ENCODE results near the gene SLC12A8. TPM values are rescaled to one million over a fixed set of nuclear protein-coding genes. Genes with fewer than 3 reads are reported as not detected.

Gene SLC12A8
- total and polyA plus RNA-seq, 3 donors from 2014 or later = 10.3 to 21.0 (median 12.3) TPM

DNA sequence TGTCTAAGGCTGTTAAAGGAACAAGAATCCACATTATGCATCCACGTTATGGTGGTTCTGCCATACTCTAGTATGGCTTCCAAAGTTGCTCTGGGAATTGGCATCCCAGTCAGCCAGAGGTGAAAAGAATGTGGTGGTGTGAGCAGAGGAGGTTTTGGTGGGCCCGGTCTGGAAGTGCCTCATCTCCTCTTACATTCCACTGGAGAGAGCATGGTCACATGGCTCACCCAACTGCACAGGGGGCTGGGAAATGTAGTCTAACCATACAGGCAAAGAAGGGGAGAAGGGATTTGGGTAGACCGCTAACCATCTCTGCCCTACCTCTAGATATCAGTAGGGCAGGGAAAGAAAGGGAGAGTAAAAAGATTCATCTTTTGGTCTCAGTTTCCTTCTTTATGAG, 153.6 kb downstream of the SLC12A8 start:
- Histone ChIP-seq H3K27me3 (no peaks in the 10 kb centered on the region), H3K4me1 (peaks cover 39% of the 10 kb centered on the region), H3K36me3 (ENCODE audit: low read depth, missing control alignments) (no peaks in the 10 kb centered on the region), H3K27ac (no peak overlapping the region), H3K4me3 (no peak overlapping the region), H3K9me3 (no peaks in the 10 kb centered on the region)
- TF ChIP-seq, protein P1, sequence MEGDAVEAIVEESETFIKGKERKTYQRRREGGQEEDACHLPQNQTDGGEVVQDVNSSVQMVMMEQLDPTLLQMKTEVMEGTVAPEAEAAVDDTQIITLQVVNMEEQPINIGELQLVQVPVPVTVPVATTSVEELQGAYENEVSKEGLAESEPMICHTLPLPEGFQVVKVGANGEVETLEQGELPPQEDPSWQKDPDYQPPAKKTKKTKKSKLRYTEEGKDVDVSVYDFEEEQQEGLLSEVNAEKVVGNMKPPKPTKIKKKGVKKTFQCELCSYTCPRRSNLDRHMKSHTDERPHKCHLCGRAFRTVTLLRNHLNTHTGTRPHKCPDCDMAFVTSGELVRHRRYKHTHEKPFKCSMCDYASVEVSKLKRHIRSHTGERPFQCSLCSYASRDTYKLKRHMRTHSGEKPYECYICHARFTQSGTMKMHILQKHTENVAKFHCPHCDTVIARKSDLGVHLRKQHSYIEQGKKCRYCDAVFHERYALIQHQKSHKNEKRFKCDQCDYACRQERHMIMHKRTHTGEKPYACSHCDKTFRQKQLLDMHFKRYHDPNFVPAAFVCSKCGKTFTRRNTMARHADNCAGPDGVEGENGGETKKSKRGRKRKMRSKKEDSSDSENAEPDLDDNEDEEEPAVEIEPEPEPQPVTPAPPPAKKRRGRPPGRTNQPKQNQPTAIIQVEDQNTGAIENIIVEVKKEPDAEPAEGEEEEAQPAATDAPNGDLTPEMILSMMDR (IDR thresholded peaks at IDR 0.05) = no peak
- no peak for TF ChIP-seq POLR2A (IDR thresholded peaks at IDR 0.05)
- DNase-seq = no peak
- 81 to 94% methylated on average over 3 of the region's 3 CpGs for WGBS, 2 donors
- intact Hi-C loops (cut with DNase I; ENCODE audit: low total_unique reads) = no loop called here

DNA sequence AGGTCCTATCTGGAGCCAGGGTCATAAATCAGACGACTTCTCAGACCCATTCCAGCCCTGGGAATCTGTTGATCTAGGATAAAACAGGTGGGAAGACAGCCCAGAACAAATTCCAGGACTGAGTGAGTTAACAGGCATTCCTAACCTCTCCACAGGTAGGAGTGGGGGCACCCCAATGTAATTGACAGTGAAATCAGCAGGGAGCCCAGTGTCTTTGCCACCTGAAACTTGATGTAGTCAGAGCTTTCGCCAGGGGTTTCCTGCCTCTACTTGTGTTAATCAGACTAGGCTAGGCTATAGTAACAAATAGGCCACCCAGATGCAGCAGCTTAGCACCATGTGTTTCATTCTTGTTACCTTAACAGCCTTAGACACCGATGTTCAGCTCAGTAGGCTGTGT, 154.0 kb downstream of the SLC12A8 start:
- 94% methylated on average over 3 of the region's 3 CpGs for WGBS, 2 donors
- no peak for DNase-seq
- TF ChIP-seq, protein P1 (IDR thresholded peaks at IDR 0.05) = no peak
- no peaks in the 10 kb centered on the region for H3K9me3 ChIP-seq
- no peaks in the 10 kb centered on the region for H3K36me3 ChIP-seq (ENCODE audit: low read depth, missing control alignments)
- intact Hi-C loops (cut with DNase I; ENCODE audit: low total_unique reads) = no loop called here
- H3K4me3 ChIP-seq = no peak overlapping the region
- peaks cover 40% of the 10 kb centered on the region for H3K4me1 ChIP-seq
- H3K27me3 ChIP-seq = no peaks in the 10 kb centered on the region
- H3K27ac ChIP-seq = no peak overlapping the region

GRCh38 chr3:125057186-125057850, 155.2 kb downstream of the SLC12A8 start:
- TF ChIP-seq POLR2A (IDR thresholded peaks at IDR 0.05) = no peak
- TF ChIP-seq, protein P1 (IDR thresholded peaks at IDR 0.05) = no peak
- Histone ChIP-seq H3K36me3 (ENCODE audit: low read depth, missing control alignments) (no peaks in the 10 kb centered on the region), H3K4me3 (no peak overlapping the region), H3K4me1 (peaks cover 40% of the 10 kb centered on the region), H3K27me3 (no peaks in the 10 kb centered on the region), H3K9me3 (no peaks in the 10 kb centered on the region), H3K27ac (peak overlapping the region in 1 of 2 donors; percentile 19)
- WGBS, 2 donors = 41 to 78% methylated on average over 3 of the region's 3 CpGs
- no peak for DNase-seq
- intact Hi-C loops (cut with DNase I; ENCODE audit: low total_unique reads) = no loop called here

DNA sequence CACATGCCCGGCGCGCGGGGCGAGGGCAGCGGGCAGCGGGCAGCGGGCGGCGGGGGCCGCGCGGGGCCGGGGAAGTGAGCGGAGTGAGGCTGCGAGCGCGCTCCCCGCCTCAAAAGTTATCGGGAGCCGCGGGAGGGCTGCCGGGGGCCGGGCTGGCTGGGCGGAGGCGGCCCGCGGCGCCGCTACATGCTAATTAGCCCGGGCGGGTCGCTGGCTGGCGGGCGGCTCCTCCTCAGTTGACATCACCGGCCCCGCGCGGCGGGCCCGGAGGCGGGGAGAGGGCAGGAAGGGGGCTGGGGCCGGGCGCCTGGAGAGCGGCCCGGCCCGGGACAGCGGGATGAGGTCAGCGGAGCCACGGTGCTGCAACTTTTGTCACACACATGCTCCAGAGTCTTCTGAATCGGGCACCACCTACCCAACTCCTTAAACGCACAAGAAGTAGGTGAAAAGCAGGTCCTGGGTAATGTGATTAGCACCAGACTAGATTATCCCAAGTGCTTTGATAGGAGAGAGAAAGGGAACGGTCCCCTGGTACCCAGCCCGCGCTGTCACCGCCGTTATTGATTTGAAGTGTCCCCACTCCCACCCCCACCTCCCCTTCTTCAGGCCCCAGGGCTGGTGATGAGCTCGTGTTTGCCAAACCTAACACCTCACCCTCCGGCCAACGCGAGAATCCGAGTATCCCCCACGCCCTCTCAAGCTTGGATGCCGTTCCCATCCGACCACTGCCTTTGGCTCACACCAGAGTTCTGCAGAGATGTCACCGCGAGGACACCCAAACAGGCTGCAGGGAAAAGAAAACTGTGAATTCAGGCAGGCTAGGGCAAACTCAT, 156.4 kb downstream of the SLC12A8 start, which contains the start of gene HEG1:
Gene HEG1, minus strand, starts transcription at position 85 of the 833 bp plus-strand sequence. CDS start 107 bp downstream, outside the sequence.
- 1% methylated on average over 43 to 45 of the region's 67 CpGs for WGBS, 2 donors
- H3K4me1 ChIP-seq = peaks cover 39% of the 10 kb centered on the region
- peak within 1 kb of the TSS; percentile 84 to 92 for H3K27ac ChIP-seq
- intact Hi-C loops (cut with DNase I; ENCODE audit: low total_unique reads) = no loop called here
- peak; percentile 91 for DNase-seq
- TF ChIP-seq, protein P1 (IDR thresholded peaks at IDR 0.05) = no peak
- no peak for TF ChIP-seq POLR2A (IDR thresholded peaks at IDR 0.05)
- H3K36me3 ChIP-seq (ENCODE audit: low read depth, missing control alignments) = no peaks in the 10 kb centered on the region
- no peaks in the 10 kb centered on the region for H3K9me3 ChIP-seq
- peak within 1 kb of the TSS; percentile 77 to 82 for H3K4me3 ChIP-seq
- no peaks in the 10 kb centered on the region for H3K27me3 ChIP-seq
